ENCODE results near the gene LARP4B. TPM values are rescaled to one million over a fixed set of nuclear protein-coding genes. Genes with fewer than 3 reads are reported as not detected.

LARP4B gene
- total RNA-seq, 1 donor from 2014 or later = 101 TPM

DNA sequence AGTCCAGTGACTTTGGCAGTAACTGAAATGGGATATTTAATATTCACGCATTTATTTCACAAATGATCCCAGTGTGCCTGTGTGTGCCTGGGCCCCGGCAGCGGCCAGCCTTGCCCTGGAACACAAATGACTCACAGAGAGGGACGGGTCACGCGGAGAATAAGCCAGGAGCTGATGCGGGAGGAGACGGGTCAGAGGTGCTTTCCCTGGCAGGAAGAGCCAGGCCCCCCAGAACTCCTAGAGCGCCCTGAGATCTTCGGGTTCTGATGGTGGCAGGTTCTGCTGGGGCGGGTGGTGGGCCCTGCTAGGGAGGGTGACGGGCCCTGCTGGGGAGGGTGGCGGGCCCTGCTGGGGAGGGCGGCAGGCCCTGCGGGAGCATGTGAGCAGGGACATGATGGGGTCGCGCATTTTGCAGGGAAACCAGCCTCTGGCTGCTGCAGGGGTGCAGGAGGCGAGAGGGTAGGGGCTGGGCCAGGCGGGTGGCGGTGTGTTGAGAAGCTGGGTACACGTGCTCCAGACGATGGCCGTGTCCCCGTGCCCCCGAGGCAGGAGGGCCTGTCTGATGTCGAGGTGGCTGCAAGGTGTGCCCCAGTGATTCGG is 157.8 kb downstream of the LARP4B start:
- H2AFZ ChIP-seq (ENCODE audit: low read depth, low read length) = no peak overlapping the region
- no peak for TF ChIP-seq EZH2 (IDR thresholded peaks at IDR 0.05; ENCODE audit: insufficient read depth, low read length)
- TF ChIP-seq, protein P1, sequence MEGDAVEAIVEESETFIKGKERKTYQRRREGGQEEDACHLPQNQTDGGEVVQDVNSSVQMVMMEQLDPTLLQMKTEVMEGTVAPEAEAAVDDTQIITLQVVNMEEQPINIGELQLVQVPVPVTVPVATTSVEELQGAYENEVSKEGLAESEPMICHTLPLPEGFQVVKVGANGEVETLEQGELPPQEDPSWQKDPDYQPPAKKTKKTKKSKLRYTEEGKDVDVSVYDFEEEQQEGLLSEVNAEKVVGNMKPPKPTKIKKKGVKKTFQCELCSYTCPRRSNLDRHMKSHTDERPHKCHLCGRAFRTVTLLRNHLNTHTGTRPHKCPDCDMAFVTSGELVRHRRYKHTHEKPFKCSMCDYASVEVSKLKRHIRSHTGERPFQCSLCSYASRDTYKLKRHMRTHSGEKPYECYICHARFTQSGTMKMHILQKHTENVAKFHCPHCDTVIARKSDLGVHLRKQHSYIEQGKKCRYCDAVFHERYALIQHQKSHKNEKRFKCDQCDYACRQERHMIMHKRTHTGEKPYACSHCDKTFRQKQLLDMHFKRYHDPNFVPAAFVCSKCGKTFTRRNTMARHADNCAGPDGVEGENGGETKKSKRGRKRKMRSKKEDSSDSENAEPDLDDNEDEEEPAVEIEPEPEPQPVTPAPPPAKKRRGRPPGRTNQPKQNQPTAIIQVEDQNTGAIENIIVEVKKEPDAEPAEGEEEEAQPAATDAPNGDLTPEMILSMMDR (IDR thresholded peaks at IDR 0.05; ENCODE audit: insufficient read depth, low read depth, low read length) = no peak
- no peaks in the 10 kb centered on the region for H3K27me3 ChIP-seq (ENCODE audit: insufficient read depth, low read length)
- FAIRE-seq = no peak
- Mint-ChIP-seq H3K4me1 (ENCODE audit: low read depth, unreplicated experiment) (peaks cover 3% of the 10 kb centered on the region), H3K4me3 (ENCODE audit: unreplicated experiment) (no peak overlapping the region), H3K27ac (ENCODE audit: unreplicated experiment) (peak overlapping the region; percentile 72), H3K9me3 (ENCODE audit: unreplicated experiment) (peaks cover 5% of the 10 kb centered on the region), H3K36me3 (ENCODE audit: low read depth, unreplicated experiment) (peaks cover 2% of the 10 kb centered on the region), H3K27me3 (ENCODE audit: low read depth, unreplicated experiment) (peaks cover 6% of the 10 kb centered on the region)
- peaks cover 7% of the 10 kb centered on the region for H3K4me1 ChIP-seq (ENCODE audit: insufficient read depth, low read length)
- peaks cover 5% of the 10 kb centered on the region for H3K9me3 ChIP-seq (ENCODE audit: insufficient read depth, low read depth, low read length)
- H3K4me3 ChIP-seq (ENCODE audit: insufficient read depth, low read depth, low read length) = no peak overlapping the region
- H3K36me3 ChIP-seq (ENCODE audit: insufficient read depth, low read length) = no peaks in the 10 kb centered on the region
- H3K9ac ChIP-seq (ENCODE audit: low read length) = no peak overlapping the region
- H3K27ac ChIP-seq (ENCODE audit: low read depth, low read length) = no peak overlapping the region
- no peak for DNase-seq (ENCODE audit: low read depth)
- H3K79me2 ChIP-seq (ENCODE audit: insufficient read depth, low read length) = no peaks in the 10 kb centered on the region
- no peaks in the 10 kb centered on the region for H4K20me1 ChIP-seq (ENCODE audit: insufficient read depth, low read length)
- H3K4me2 ChIP-seq (ENCODE audit: low read length) = no peak overlapping the region

DNA sequence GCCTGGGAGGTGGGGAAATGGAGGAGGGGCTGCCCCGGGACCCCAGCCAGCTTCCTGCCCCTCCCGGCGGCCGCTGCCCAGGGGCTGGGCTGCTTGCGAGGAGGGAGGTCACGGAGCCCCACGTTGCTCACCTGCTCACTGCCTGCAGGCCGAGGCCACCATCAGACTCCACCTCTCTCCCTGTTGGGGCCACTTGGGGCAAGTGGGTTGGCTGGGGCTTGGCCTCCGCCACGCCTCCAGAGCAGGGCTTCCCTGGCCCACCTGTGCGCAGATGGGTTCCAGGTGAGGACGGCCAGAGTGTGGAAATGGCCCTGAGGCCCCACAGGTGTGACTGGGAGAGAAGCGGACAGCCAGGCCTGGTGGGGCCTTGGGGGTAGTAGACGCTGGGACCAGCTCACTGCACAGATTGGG is 159.3 kb downstream of the LARP4B start:
- Histone ChIP-seq H3K9ac (ENCODE audit: low read length) (no peak overlapping the region), H3K4me1 (ENCODE audit: insufficient read depth, low read length) (peaks cover 7% of the 10 kb centered on the region), H3K79me2 (ENCODE audit: insufficient read depth, low read length) (no peaks in the 10 kb centered on the region), H3K27me3 (ENCODE audit: insufficient read depth, low read length) (no peaks in the 10 kb centered on the region), H4K20me1 (ENCODE audit: insufficient read depth, low read length) (no peaks in the 10 kb centered on the region), H3K4me3 (ENCODE audit: insufficient read depth, low read depth, low read length) (no peak overlapping the region), H3K36me3 (ENCODE audit: insufficient read depth, low read length) (no peaks in the 10 kb centered on the region), H3K4me2 (ENCODE audit: low read length) (no peak overlapping the region), H3K27ac (ENCODE audit: low read depth, low read length) (no peak overlapping the region), H3K9me3 (ENCODE audit: insufficient read depth, low read depth, low read length) (peaks cover 5% of the 10 kb centered on the region), H2AFZ (ENCODE audit: low read depth, low read length) (no peak overlapping the region)
- Mint-ChIP-seq H3K27me3 (ENCODE audit: low read depth, unreplicated experiment) (peaks cover 6% of the 10 kb centered on the region), H3K9me3 (ENCODE audit: unreplicated experiment) (peaks cover 9% of the 10 kb centered on the region), H3K4me1 (ENCODE audit: low read depth, unreplicated experiment) (peaks cover 3% of the 10 kb centered on the region), H3K27ac (ENCODE audit: unreplicated experiment) (no peak overlapping the region), H3K4me3 (ENCODE audit: unreplicated experiment) (no peak overlapping the region), H3K36me3 (ENCODE audit: low read depth, unreplicated experiment) (peaks cover 4% of the 10 kb centered on the region)
- TF ChIP-seq, protein P1 (IDR thresholded peaks at IDR 0.05; ENCODE audit: insufficient read depth, low read depth, low read length) = no peak
- no peak for TF ChIP-seq EZH2 (IDR thresholded peaks at IDR 0.05; ENCODE audit: insufficient read depth, low read length)
- FAIRE-seq (no peak), DNase-seq (ENCODE audit: low read depth) (no peak)

DNA sequence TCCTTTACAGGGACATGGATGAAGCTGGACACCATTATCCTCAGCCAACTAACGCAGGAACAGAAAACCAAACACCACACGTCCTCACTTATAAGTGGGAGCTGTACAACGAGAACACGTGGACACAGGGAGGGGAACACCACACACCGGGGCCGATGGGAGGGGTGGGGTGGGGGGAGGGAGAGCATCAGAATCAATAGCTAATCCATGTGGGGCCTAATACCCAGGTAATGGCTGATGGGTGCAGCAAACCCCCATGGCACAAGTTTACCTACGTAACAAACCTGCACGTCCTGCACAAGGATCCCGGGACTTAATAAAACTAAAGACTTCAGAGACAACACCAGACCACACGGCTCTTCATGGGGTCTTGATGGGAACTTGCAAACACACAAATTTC is 159.9 kb downstream of the LARP4B start:
- peaks cover 3% of the 10 kb centered on the region for H3K4me1 Mint-ChIP-seq (ENCODE audit: low read depth, unreplicated experiment)
- no peak overlapping the region for H2AFZ ChIP-seq (ENCODE audit: low read depth, low read length)
- H3K4me2 ChIP-seq (ENCODE audit: low read length) = no peak overlapping the region
- H3K27ac Mint-ChIP-seq (ENCODE audit: unreplicated experiment) = no peak overlapping the region
- H3K79me2 ChIP-seq (ENCODE audit: insufficient read depth, low read length) = no peaks in the 10 kb centered on the region
- no peak overlapping the region for H3K9ac ChIP-seq (ENCODE audit: low read length)
- peaks cover 7% of the 10 kb centered on the region for H3K4me1 ChIP-seq (ENCODE audit: insufficient read depth, low read length)
- H3K27ac ChIP-seq (ENCODE audit: low read depth, low read length) = no peak overlapping the region
- no peak overlapping the region for H3K4me3 Mint-ChIP-seq (ENCODE audit: unreplicated experiment)
- peaks cover 9% of the 10 kb centered on the region for H3K9me3 Mint-ChIP-seq (ENCODE audit: unreplicated experiment)
- H3K36me3 ChIP-seq (ENCODE audit: insufficient read depth, low read length) = no peaks in the 10 kb centered on the region
- no peaks in the 10 kb centered on the region for H3K27me3 ChIP-seq (ENCODE audit: insufficient read depth, low read length)
- peaks cover 5% of the 10 kb centered on the region for H3K36me3 Mint-ChIP-seq (ENCODE audit: low read depth, unreplicated experiment)
- TF ChIP-seq, protein P1 (IDR thresholded peaks at IDR 0.05; ENCODE audit: insufficient read depth, low read depth, low read length) = no peak
- no peak for TF ChIP-seq EZH2 (IDR thresholded peaks at IDR 0.05; ENCODE audit: insufficient read depth, low read length)
- H3K27me3 Mint-ChIP-seq (ENCODE audit: low read depth, unreplicated experiment) = peaks cover 6% of the 10 kb centered on the region
- no peaks in the 10 kb centered on the region for H4K20me1 ChIP-seq (ENCODE audit: insufficient read depth, low read length)
- FAIRE-seq = no peak
- H3K9me3 ChIP-seq (ENCODE audit: insufficient read depth, low read depth, low read length) = peaks cover 5% of the 10 kb centered on the region
- no peak for DNase-seq (ENCODE audit: low read depth)
- H3K4me3 ChIP-seq (ENCODE audit: insufficient read depth, low read depth, low read length) = no peak overlapping the region

Measured in astrocyte (in vitro differentiated cells and primary cell).